Ramos (cell line): ENCODE results near the gene DPEP1.
"Not testable (repeated sequence)": the region's sequence is repeated elsewhere in the genome, so short reads cannot be mapped to it uniquely, and the experiment has no call there.

ENCODE experiments used
- in situ Hi-C: fragments of 300-500 bp; cut with MboI; formaldehyde crosslinking; loops from one replicate; pipeline ENCODE4 v1.14.3; 2022; ENCODE audit warnings: low sequenced_read_pairs; ENCODE audit not compliant: unreplicated experiment

Gene DPEP1

DNA sequence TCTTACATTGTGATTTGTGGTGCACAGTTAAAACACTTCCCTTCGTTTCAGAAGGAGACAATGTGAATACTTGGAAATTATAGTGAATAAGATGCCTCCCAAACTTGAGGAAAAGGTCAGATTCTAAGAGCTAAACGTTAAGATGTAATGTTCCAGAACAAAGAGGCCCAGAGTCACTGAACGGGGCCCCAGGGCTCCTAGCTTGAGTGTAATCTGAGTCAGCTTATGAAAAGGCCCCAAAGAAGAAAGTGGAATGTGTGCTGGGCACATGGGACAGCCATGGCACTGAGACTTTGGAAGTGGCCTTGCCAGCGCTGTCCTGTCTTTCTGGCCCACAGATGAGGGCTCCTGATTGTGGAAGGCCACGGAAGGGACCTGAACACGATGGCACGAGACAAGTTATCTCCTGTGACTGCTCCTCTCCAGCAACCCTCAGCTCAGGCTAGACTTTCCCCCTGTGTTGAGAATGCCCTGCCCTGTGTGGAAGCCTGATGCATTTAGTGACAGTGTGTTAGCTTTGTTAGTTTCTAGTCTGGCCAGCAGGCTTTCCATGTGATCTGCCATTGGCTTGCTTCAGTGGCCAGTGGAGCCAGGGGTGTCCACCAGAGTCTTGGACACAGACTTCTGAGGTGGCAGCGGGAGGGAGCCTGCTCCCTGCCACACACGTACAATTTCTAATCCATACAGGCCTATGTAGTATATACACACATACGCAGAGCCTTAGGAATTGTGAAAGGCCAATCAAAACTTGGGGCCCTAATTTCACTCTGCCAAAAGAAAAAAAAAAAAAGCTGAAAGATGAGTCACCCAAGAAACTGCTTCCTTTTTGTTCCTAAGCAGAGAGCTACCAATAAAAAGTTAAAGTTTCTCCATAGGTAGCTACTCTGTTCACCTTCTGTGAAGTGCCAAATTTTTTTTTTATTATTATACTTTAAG is 57.3 kb downstream of the DPEP1 start:
- in situ Hi-C loops, result no loop called here

DNA sequence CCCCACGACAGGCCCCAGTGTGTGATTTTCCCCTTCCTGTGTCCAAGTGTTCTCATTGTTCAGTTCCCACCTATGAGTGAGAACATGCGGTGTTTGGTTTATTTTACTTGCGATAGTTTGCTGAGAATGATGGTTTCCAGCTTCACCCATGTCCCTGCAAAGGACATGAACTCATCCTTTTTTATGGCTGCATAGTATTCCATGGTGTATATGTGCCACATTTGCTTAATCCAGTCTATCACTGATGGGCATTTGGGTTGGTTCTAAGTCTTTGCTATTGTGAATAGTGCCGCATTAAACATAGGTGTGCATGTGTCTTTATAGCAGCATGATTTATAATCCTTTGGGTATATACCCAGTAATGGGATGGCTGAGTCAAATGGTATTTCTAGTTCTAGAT is 58.1 kb downstream of the DPEP1 start:
- in situ Hi-C loops, result not testable (repeated sequence)

GRCh38 chr16:89672177-89672941 is 58.9 kb downstream of the DPEP1 start:
- in situ Hi-C loops, result no loop called here

DNA sequence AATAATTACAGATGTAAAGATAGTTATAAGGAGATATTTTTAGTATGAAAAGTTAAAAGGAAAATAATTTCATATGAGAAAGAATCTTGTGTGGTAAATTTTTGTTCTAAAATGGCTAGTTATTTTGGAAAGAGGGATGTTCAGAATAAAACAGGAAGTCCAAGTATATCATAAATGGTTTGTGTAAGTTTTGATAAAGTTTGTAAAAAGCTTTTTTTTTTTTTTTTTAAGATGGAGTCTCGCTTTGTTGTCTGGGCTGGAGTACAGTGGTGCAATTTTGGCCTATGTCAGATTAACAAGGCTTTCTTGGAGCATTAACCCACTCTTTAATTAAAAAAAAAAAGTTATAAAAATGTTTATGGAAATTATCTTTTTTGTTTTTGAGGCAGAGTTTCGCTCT is 64.8 kb downstream of the DPEP1 start:
- in situ Hi-C loops, result no loop called here

DNA sequence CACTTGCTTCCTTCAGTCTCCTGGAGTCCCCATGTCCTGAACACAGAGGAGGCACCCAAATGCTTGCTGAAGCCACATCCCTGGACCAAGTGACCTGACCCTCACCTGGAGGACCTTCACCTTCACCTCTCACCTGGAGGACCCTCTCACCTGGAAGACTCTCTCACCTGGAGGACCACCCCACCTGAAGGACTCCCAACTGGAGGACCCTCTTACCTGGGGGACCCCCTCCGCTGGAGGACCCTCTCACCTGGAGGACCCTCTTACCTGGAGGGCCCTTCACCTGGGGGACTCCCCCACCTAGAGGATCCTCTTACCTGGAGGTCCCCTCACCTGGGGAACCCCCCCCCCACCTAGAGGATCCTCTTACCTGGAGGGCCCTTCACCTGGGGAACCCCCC is 72.5 kb downstream of the DPEP1 start:
- in situ Hi-C loops, result no loop called here

DNA sequence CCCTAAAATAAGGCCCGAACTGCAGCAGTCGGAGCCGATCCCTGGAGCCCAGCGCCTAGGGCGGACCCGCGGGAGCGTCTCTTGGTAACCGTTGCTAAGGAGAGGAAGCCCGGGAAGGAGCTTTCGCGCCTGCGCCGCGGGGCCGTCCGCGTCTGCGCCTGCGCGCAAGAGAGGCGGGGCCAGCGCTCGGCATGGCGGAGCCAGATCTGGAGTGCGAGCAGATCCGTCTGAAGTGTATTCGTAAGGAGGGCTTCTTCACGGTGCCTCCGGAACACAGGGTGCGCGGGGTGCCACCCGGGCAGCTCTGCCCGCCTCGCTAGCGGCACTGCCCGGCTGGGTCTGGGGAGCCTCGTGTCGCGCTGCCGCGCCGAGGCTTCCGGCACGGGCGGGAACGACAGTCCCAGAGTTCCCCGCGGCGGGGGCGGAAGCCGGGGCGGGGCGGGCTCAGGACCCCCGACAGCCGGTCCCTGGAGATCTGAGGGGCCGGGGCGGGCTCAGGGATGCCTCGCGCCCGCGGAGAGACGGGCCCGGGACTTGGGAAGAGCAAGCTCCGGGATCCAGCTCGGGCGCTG is 73.2 kb downstream of the DPEP1 start, which contains the start of gene CDK10:
TSS of gene CDK10 (plus strand) at position 170 of the 572 bp plus-strand sequence. CDS start at position 192, 22 bp downstream.
- in situ Hi-C loops, result no loop called here

GRCh38 chr16:89687092-89687940 is 73.9 kb downstream of the DPEP1 start:
- in situ Hi-C loops, result no loop called here
